GM12892 (cell line): ENCODE results near the gene ELMOD3.

ENCODE experiments used
- POLR2A ChIP-seq: IDR thresholded peaks from 2 replicates; pipeline ENCODE4 v1.6.1; 2011; ENCODE audit warnings: low read depth, low read length, control low read depth
- POLR2AphosphoS5 ChIP-seq: IDR thresholded peaks from 2 replicates; pipeline ENCODE4 v1.6.1; 2011; ENCODE audit warnings: low read depth, low read length, control low read depth

GRCh38 chr2:85400023-85400422 lies 45.5 kb downstream of the ELMOD3 start:
- TF ChIP-seq POLR2AphosphoS5 (no peak), POLR2A (no peak)
